A673 (cell line): ENCODE measurements around the gene SF3A1. TPM values are rescaled to one million over a fixed set of nuclear protein-coding genes. Genes with fewer than 3 reads are reported as not detected.

ENCODE experiments used
- BruUV-seq: library from RNA; stranded (reverse); fragments of 400-500 nt; replicated peaks from 2 replicates; lab custom pipeline; 2021; lab: Mats Ljungman, UMichigan
- CTCF ChIA-PET: fragments of 300-600 bp; sonication (Branson Sonifier 250); formaldehyde crosslinking; loops from one replicate; lab custom pipeline; 2022; ENCODE audit warnings: antibody characterized with exemption; lab: Charles Lee
- POLR2A ChIA-PET: fragments of 300-600 bp; sonication (Branson Sonifier 250); formaldehyde crosslinking; loops from one replicate; lab custom pipeline; 2022; ENCODE audit warnings: antibody characterized with exemption; ENCODE audit not compliant: low non-redundant PET; lab: Charles Lee
- DNase-seq: peaks from one replicate; pipeline ENCODE4 v3.0.0-alpha.2; 2015; ENCODE audit warnings: low spot score
- H3K27ac ChIP-seq: fragments of 200-600 bp; sonication (generic); 2 replicates; pipeline ENCODE4 v1.5.1; 2016; ENCODE audit warnings: mixed run types, low read depth, mild to moderate bottlenecking, mixed read lengths, antibody characterized with exemption, low read length; ENCODE audit not compliant: poor library complexity, severe bottlenecking
- H3K27me3 ChIP-seq: fragments of 200-600 bp; sonication (generic); replicated peaks from 2 replicates; pipeline ENCODE4 v1.6.1; 2017; ENCODE audit warnings: mixed run types, low read depth, mild to moderate bottlenecking, mixed read lengths, antibody characterized with exemption, low read length; ENCODE audit not compliant: insufficient read depth, poor library complexity
- H3K36me3 ChIP-seq: fragments of 200-600 bp; sonication (generic); 2 replicates; pipeline ENCODE4 v1.6.1; 2016; ENCODE audit warnings: mixed run types, mild to moderate bottlenecking, mixed read lengths, antibody characterized with exemption, low read length; ENCODE audit not compliant: insufficient read depth, poor library complexity, severe bottlenecking
- H3K4me1 ChIP-seq: fragments of 200-600 bp; sonication (generic); 2 replicates; pipeline ENCODE4 v1.6.1; 2017; ENCODE audit warnings: mixed run types, mild to moderate bottlenecking, mixed read lengths, antibody characterized with exemption, low read length; ENCODE audit not compliant: insufficient read depth, poor library complexity, severe bottlenecking
- H3K4me3 ChIP-seq: fragments of 200-600 bp; sonication (generic); 2 replicates; pipeline ENCODE4 v1.5.1; 2016; ENCODE audit warnings: low read depth, mixed run types, mild to moderate bottlenecking, mixed read lengths, low read length; ENCODE audit not compliant: poor library complexity, severe bottlenecking
- H3K9me3 ChIP-seq: fragments of 200-600 bp; sonication (generic); 2 replicates; pipeline ENCODE4 v1.6.1; 2016; ENCODE audit warnings: mixed run types, low read depth, mild to moderate bottlenecking, mixed read lengths, antibody characterized with exemption, low read length; ENCODE audit not compliant: poor library complexity, severe bottlenecking
- CTCF ChIP-seq: fragments of 300-800, 200-600 bp; sonication (generic); conservative IDR thresholded peaks from 2 replicates; pipeline ENCODE4 v1.5.1; 2017; ENCODE audit warnings: low read depth, mild to moderate bottlenecking, antibody characterized with exemption, low read length, moderate library complexity, mixed read lengths
- EZH2 ChIP-seq: fragments of 200-600 bp; sonication (generic); IDR thresholded peaks from 2 replicates; pipeline ENCODE4 v1.6.1; 2017; ENCODE audit warnings: borderline replicate concordance, low read depth, mild to moderate bottlenecking, mixed read lengths, antibody characterized with exemption, low read length; ENCODE audit not compliant: poor library complexity, severe bottlenecking
- intact Hi-C: fragments of 100-400 bp; cut with micrococcal nuclease; formaldehyde crosslinking; loops from one replicate; pipeline ENCODE4 v1.10.0; 2022; ENCODE audit not compliant: unreplicated experiment
- total RNA-seq: library from RNA; stranded (reverse); gene quantifications from 2 replicates; pipeline ENCODE4 v1.2.3, GENCODE V29; 2021

The SF3A1 gene
- total RNA-seq, 1 experiment from 2014 or later, result 366 TPM

- POLR2A ChIA-PET, result no interaction called here
- BruUV-seq, result no TSS peak
- intact Hi-C loops, result no loop called here
- H3K4me1 ChIP-seq, result no peaks in the 10 kb centered on the region
- DNase-seq, result no peak
- no peaks in the 10 kb centered on the region for H3K27me3 ChIP-seq
- CTCF ChIA-PET, result no interaction called here
- no peak overlapping the region for H3K4me3 ChIP-seq
- no peaks in the 10 kb centered on the region for H3K9me3 ChIP-seq
- no peak overlapping the region for H3K27ac ChIP-seq
- H3K36me3 ChIP-seq, result no peaks in the 10 kb centered on the region
- TF ChIP-seq CTCF, result no peak
- no peak for TF ChIP-seq EZH2
Observed at GRCh38 chr22:30380011-30380410, 23.3 kb upstream of the SF3A1 start.

GRCh38 chr22:30375312-30375849, 18.7 kb upstream of the SF3A1 start:
- no peaks in the 10 kb centered on the region for H3K4me1 ChIP-seq
- no peaks in the 10 kb centered on the region for H3K27me3 ChIP-seq
- no peak for TF ChIP-seq CTCF
- no peak for TF ChIP-seq EZH2
- ChIA-PET POLR2A (no interaction called here), CTCF (no interaction called here)
- H3K36me3 ChIP-seq, result no peaks in the 10 kb centered on the region
- no TSS peak for BruUV-seq
- H3K27ac ChIP-seq, result no peak overlapping the region
- intact Hi-C loops, result no loop called here
- DNase-seq, result no peak
- no peaks in the 10 kb centered on the region for H3K9me3 ChIP-seq
- no peak overlapping the region for H3K4me3 ChIP-seq

DNA sequence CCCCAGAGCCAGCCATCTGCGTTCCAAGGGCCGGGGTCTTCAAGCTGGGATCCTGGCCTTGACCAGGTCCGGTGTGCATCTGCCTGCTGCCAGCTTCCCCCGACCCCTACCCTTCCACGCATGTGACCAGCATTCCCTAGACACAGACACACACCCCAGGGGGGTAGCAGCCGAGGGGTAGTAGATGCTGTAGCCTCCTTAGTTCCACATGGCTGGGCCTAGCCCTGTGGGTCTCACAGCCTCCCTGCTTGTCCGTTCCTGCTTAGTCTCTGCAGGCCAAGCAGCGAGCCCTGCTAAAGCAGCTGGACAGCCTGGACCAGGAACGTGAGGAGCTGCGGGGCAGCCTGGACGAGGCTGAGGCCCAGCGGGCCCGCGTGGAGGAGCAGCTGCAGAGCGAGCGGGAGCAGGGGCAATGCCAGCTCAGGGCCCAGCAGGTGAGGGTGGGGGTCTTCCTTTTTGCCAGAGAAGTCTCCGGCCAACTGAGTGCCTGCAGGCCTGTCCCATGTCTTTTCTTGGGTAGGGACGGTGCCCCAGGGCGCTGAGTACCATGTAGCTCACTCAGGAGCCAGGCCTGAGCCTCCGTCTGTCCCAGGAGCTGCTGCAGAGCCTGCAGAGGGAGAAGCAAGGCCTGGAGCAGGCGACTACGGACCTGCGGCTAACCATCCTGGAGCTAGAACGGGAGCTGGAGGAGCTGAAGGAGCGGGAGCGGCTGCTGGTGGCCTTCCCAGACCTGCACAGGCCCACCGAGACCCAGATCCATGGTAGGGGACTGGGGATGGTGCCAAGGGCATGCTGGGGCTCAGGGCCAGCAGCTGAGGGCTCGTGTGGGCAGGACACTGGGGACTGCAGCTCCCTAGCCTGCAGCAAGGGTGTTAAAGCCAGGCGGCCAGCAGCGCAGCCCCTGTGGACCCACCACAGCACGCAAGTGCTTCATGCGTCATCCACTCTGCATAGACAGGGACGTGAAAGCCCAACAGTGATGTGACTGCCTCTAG, 16.9 kb upstream of the SF3A1 start:
- Histone ChIP-seq H3K27me3 (no peaks in the 10 kb centered on the region), H3K4me1 (no peaks in the 10 kb centered on the region), H3K36me3 (no peaks in the 10 kb centered on the region), H3K9me3 (no peaks in the 10 kb centered on the region), H3K4me3 (no peak overlapping the region), H3K27ac (no peak overlapping the region)
- CTCF ChIA-PET, result no interaction called here
- TF ChIP-seq EZH2 (no peak), CTCF (no peak)
- POLR2A ChIA-PET, result no interaction called here
- intact Hi-C loops, result no loop called here
- no peak for DNase-seq
- no TSS peak for BruUV-seq
